IMR-90 (cell line): Measurements from ENCODE around the gene UBA52. TPM values are rescaled to one million over a fixed set of nuclear protein-coding genes. Genes with fewer than 3 reads are reported as not detected.

Source experiments
- ATAC-seq: fragments of 200-7000 bp; cut with Tn5 transposase; 2 replicates; pipeline ENCODE4 v1.9.1; 2020; ENCODE audit warnings: low read depth, mild to moderate bottlenecking, moderate library complexity
- BruUV-seq: library from RNA; stranded (reverse); fragments of 400-500 nt; replicated peaks from 2 replicates; lab custom pipeline; 2021; lab: Mats Ljungman, UMichigan
- CTCF ChIA-PET: fragments of 300-600 bp; formaldehyde crosslinking; extraction: SDS; loops from one replicate; lab custom pipeline; 2021; ENCODE audit warnings: antibody characterized with exemption; lab: Yijun Ruan, JAX
- POLR2A ChIA-PET: fragments of 300-600 bp; sonication (Branson Sonifier 250); formaldehyde crosslinking; loops from one replicate; lab custom pipeline; 2022; ENCODE audit warnings: antibody characterized with exemption; ENCODE audit not compliant: unreplicated experiment; lab: Charles Lee
- DNase-seq: peaks from one replicate; pipeline ENCODE4 v3.0.0; 2013
- H2AFZ ChIP-seq: replicated peaks from 2 replicates; pipeline ENCODE3; 2013; ENCODE audit warnings: low read length, mild to moderate bottlenecking; ENCODE audit not compliant: poor library complexity
- H2AK5ac ChIP-seq: 2 replicates; pipeline ENCODE4 v1.6.1; 2013; ENCODE audit warnings: low read depth, low read length, inconsistent platforms
- H2AK9ac ChIP-seq: replicated peaks from 2 replicates; pipeline ENCODE3; 2013; ENCODE audit warnings: mild to moderate bottlenecking, low read depth, low read length, moderate library complexity; ENCODE audit not compliant: poor library complexity
- H2BK120ac ChIP-seq: 2 replicates; pipeline ENCODE4 v1.6.1; 2013; ENCODE audit warnings: low read depth, low read length, inconsistent platforms
- H2BK15ac ChIP-seq: 3 replicates; pipeline ENCODE4 v1.6.1; 2013; ENCODE audit warnings: low read depth, low read length, inconsistent platforms
- H2BK20ac ChIP-seq: 2 replicates; pipeline ENCODE4 v1.6.1; 2013; ENCODE audit warnings: low read depth, mild to moderate bottlenecking, inconsistent platforms, low read length, moderate library complexity
- H2BK5ac ChIP-seq: 2 replicates; pipeline ENCODE4 v1.6.1; 2013; ENCODE audit warnings: mild to moderate bottlenecking, low read depth, low read length, inconsistent platforms; ENCODE audit not compliant: poor library complexity, severe bottlenecking
- H3K14ac ChIP-seq: replicated peaks from 2 replicates; pipeline ENCODE4 v1.6.1; 2013; ENCODE audit warnings: low read depth, low read length, inconsistent platforms
- H3K18ac ChIP-seq: 2 replicates; pipeline ENCODE4 v1.6.1; 2013; ENCODE audit warnings: low read depth, low read length, control low read depth
- H3K23ac ChIP-seq: 2 replicates; pipeline ENCODE4 v1.6.1; 2013; ENCODE audit warnings: low read depth, low read length, inconsistent platforms
- H3K27ac ChIP-seq: 2 replicates; pipeline ENCODE4 v1.5.1; 2013; ENCODE audit warnings: mild to moderate bottlenecking, control low read depth, low read length; ENCODE audit not compliant: insufficient read depth
- H3K27me3 ChIP-seq: 2 replicates; pipeline ENCODE4 v1.6.1; 2013; ENCODE audit warnings: low read length; ENCODE audit not compliant: control insufficient read depth, insufficient read depth
- H3K36me3 ChIP-seq: 2 replicates; pipeline ENCODE4 v1.6.1; 2013; ENCODE audit warnings: low read length, mixed read lengths; ENCODE audit not compliant: control insufficient read depth, insufficient read depth
- H3K4ac ChIP-seq: 2 replicates; pipeline ENCODE4 v1.6.1; 2013; ENCODE audit warnings: low read depth, low read length, inconsistent platforms
- H3K4me1 ChIP-seq: 2 replicates; pipeline ENCODE4 v1.6.1; 2013; ENCODE audit warnings: low read length, mixed read lengths; ENCODE audit not compliant: control insufficient read depth, insufficient read depth
- H3K4me2 ChIP-seq: 2 replicates; pipeline ENCODE4 v1.6.1; 2013; ENCODE audit warnings: low read depth, mild to moderate bottlenecking, control low read depth, low read length, moderate library complexity
- H3K4me3 ChIP-seq: 2 replicates; pipeline ENCODE4 v1.5.1; 2013; ENCODE audit warnings: low read depth, mild to moderate bottlenecking, control low read depth, low read length, moderate library complexity; ENCODE audit not compliant: insufficient read depth
- H3K56ac ChIP-seq: 2 replicates; pipeline ENCODE4 v1.6.1; 2013; ENCODE audit warnings: low read length, inconsistent platforms; ENCODE audit not compliant: insufficient read depth; ENCODE audit errors: extremely low read depth
- H3K79me1 ChIP-seq, 2 experiments: 2 replicates each; pipeline ENCODE4 v1.6.1; 2013; ENCODE audit warnings: low read length in 2 of 2, inconsistent platforms in 1 of 2, low read depth in 1 of 2
- H3K9ac ChIP-seq: 2 replicates; pipeline ENCODE4 v1.6.1; 2013; ENCODE audit warnings: low read depth, low read length, control low read depth
- H3K9me1 ChIP-seq: 2 replicates; pipeline ENCODE4 v1.6.1; 2013; ENCODE audit warnings: low read length, inconsistent platforms; ENCODE audit not compliant: insufficient read depth
- H3K9me3 ChIP-seq: 2 replicates; pipeline ENCODE4 v1.6.1; 2013; ENCODE audit warnings: low read length; ENCODE audit not compliant: control insufficient read depth, insufficient read depth
- H4K20me1 ChIP-seq: 2 replicates; pipeline ENCODE4 v1.6.1; 2013; ENCODE audit warnings: low read length, inconsistent platforms; ENCODE audit not compliant: insufficient read depth
- H4K5ac ChIP-seq: 2 replicates; pipeline ENCODE4 v1.6.1; 2013; ENCODE audit warnings: mild to moderate bottlenecking, low read depth, low read length, control low read depth
- H4K8ac ChIP-seq, 2 experiments: 2 replicates each; pipeline ENCODE4 v1.6.1; 2013; ENCODE audit warnings: low read depth in 2 of 2, low read length in 2 of 2, control low read depth in 1 of 2, inconsistent platforms in 1 of 2
- H4K91ac ChIP-seq: 2 replicates; pipeline ENCODE4 v1.6.1; 2013; ENCODE audit warnings: low read depth, low read length, inconsistent platforms; ENCODE audit not compliant: insufficient read depth
- BHLHE40 ChIP-seq: fragments of 150-350 bp; IDR thresholded peaks from 2 replicates; pipeline ENCODE4 v1.6.1; 2016; ENCODE audit warnings: mild to moderate bottlenecking, low read depth, low read length
- CEBPB ChIP-seq: IDR thresholded peaks from 2 replicates; pipeline ENCODE4 v1.6.1; 2012; ENCODE audit warnings: low read depth, low read length, improper control_type of control experiment
- FOS ChIP-seq: fragments of 150-350 bp; IDR thresholded peaks from 2 replicates; pipeline ENCODE4 v1.6.1; 2016; ENCODE audit warnings: low read depth, low read length
- MAFK ChIP-seq: IDR thresholded peaks from 2 replicates; pipeline ENCODE4 v1.6.1; 2012; ENCODE audit warnings: low read depth, low read length, improper control_type of control experiment
- MAZ ChIP-seq: IDR thresholded peaks from 2 replicates; pipeline ENCODE4 v1.6.1; 2012; ENCODE audit warnings: low read depth, mild to moderate bottlenecking, low read length, improper control_type of control experiment, moderate library complexity, borderline replicate concordance
- MXI1 ChIP-seq: IDR thresholded peaks from 2 replicates; pipeline ENCODE4 v1.6.1; 2012; ENCODE audit warnings: low read depth, mild to moderate bottlenecking, low read length, moderate library complexity, borderline replicate concordance
- NFE2L2 ChIP-seq: fragments of 150-350 bp; IDR thresholded peaks from 2 replicates; pipeline ENCODE4 v1.6.1; 2016; ENCODE audit warnings: low read depth, mild to moderate bottlenecking, low read length
- POLR2A ChIP-seq: IDR thresholded peaks from 2 replicates; pipeline ENCODE4 v1.6.1; 2012; ENCODE audit warnings: mild to moderate bottlenecking, low read depth, low read length
- RAD21 ChIP-seq: IDR thresholded peaks from 2 replicates; pipeline ENCODE4 v1.6.1; 2012; ENCODE audit warnings: low read length, improper control_type of control experiment
- RCOR1 ChIP-seq: IDR thresholded peaks from 2 replicates; pipeline ENCODE4 v1.6.1; 2012; ENCODE audit warnings: mild to moderate bottlenecking, low read length, improper control_type of control experiment; ENCODE audit not compliant: insufficient replicate concordance
- SMC3 ChIP-seq: fragments of 150-350 bp; IDR thresholded peaks from 2 replicates; pipeline ENCODE4 v1.6.1; 2016; ENCODE audit warnings: low read depth, mild to moderate bottlenecking, antibody characterized with exemption, low read length, moderate library complexity
- whole genome bisulfite sequencing, 2 experiments: methylation state at CpG; one replicate each; pipeline versions ENCODE4 v1.1.5 to v1.1.7; 2013; ENCODE audit warnings: missing lambda C conversion rate in 2 of 2; ENCODE audit not compliant: insufficient read length in 1 of 2; ENCODE audit errors: extremely low coverage in 2 of 2; 5-methylcytosine and 5-hydroxymethylcytosine counted together
- dilution Hi-C: fragments of 300-500 bp; cut with HindIII; formaldehyde crosslinking; loops from one replicate; pipeline ENCODE4 v1.14.3; 2018; ENCODE audit warnings: low sequenced_read_pairs; ENCODE audit not compliant: unreplicated experiment
- in situ Hi-C: fragments of 300-500 bp; cut with MboI; formaldehyde crosslinking; loops from 3 replicates; pipeline ENCODE4 v1.14.3; 2019; ENCODE audit warnings: low sequenced_read_pairs, inconsistent platforms, mixed read lengths
- intact Hi-C: fragments of 100-400 bp; cut with micrococcal nuclease; formaldehyde crosslinking; loops from 2 replicates; pipeline ENCODE4 v1.10.0; 2022
- polyA plus RNA-seq, 3 experiments: library from polyadenylated mRNA; depleted of rRNA; stranded (reverse); fragments of >200 nt; gene quantifications; 2 replicates each; pipeline ENCODE4 v1.2.3, GENCODE V29; 2012; ENCODE audit warnings: low replicate concordance in 1 of 3
- total RNA-seq: library from RNA; depleted of rRNA; stranded (reverse); fragments of >200 nt; gene quantifications from 2 replicates; pipeline ENCODE4 v1.2.3, GENCODE V29; 2012
- TF ChIP-seq, protein P1 (sequence below): fragments of 150-350 bp; IDR thresholded peaks from 2 replicates; pipeline ENCODE4 v1.6.1; 2016; ENCODE audit warnings: low read depth, mild to moderate bottlenecking, low read length, moderate library complexity, borderline replicate concordance
- TF ChIP-seq, protein P2 (sequence below): fragments of 150-350 bp; IDR thresholded peaks from 2 replicates; pipeline ENCODE4 v1.6.1; 2017; ENCODE audit warnings: mild to moderate bottlenecking, antibody characterized with exemption, low read length, low read depth
- TF ChIP-seq, protein P3 (sequence below): conservative IDR thresholded peaks from 2 replicates; pipeline ENCODE4 v1.5.1; 2012; ENCODE audit warnings: mild to moderate bottlenecking, low read depth, low read length, improper control_type of control experiment

UBA52 gene
- total and polyA plus RNA-seq, 2 of the 4 experiments (the other 2 are of a cell fraction) = 1,030 to 3,008 TPM

DNA sequence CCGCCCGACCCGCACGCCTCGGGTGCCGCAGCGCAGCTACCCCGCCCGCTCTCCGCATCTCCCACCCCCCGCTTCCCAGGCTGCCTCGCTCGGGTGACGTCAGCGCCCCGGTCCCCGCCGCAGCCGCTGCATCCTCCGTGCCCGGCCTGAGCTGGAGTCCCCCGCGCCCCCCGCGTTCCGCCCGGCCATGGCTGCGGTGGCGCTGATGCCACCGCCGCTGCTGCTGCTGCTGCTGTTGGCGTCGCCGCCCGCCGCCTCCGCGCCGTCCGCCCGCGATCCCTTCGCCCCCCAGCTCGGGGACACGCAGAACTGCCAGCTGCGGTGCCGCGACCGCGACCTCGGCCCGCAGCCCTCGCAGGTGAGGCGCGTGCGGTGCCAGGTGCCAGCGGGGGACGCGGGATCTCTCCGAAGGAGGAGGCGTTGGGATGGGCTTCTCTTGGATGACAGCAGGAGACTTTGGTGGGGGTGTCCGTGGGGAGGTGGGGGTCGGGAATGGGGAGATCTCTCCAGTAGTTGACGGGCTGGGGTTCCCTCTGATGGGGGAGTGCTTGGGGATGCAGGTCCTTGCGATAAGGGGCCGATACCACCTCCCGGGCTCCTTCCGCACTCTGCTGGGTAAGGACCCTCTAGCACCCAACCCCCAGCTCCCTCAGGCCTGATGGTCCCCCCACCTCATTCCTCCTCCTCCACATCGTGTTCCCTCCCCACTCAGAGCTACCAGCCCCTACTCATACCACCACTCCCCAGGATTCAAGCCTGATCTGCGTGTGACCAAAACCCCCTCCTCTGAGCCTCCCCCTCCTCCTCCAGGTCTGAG, 41.3 kb downstream of the UBA52 start, which contains the start of gene TMEM59L:
Gene TMEM59L, plus strand, starts transcription at position 99 of the 817 bp plus-strand sequence. Its CDS starts 89 bp downstream, at position 188.
- in situ Hi-C loops (no loop called here), intact Hi-C loops (no loop called here), dilution Hi-C loops (no loop called here)
- Histone ChIP-seq H3K14ac (no peak within 1 kb of the TSS; the same call in 1 of the 2 replicates), H3K36me3 (no peaks in the 10 kb centered on the region), H2AK9ac (peak within 1 kb of the TSS; percentile 50), H4K5ac (no peak within 1 kb of the TSS), H3K9me3 (peaks cover 4% of the 10 kb centered on the region; the same call in 1 of the 2 replicates), H3K18ac (no peak within 1 kb of the TSS), H3K9ac (peak within 1 kb of the TSS; percentile 41), H4K8ac (peak within 1 kb of the TSS in 1 of 2 experiments; percentile 79; a peak in 1 of 4 replicates), H3K4me3 (peak within 1 kb of the TSS; percentile 69), H2BK15ac (no peak within 1 kb of the TSS), H3K4me2 (peak within 1 kb of the TSS; percentile 91), H2AFZ (peak within 1 kb of the TSS; percentile 93), H2BK120ac (no peak within 1 kb of the TSS), H3K27me3 (peaks cover 57% of the 10 kb centered on the region), H3K4me1 (peaks cover 7% of the 10 kb centered on the region; the same call in 1 of the 2 replicates), H2AK5ac (peak within 1 kb of the TSS; percentile 76), H3K4ac (no peak within 1 kb of the TSS), H3K23ac (peak within 1 kb of the TSS; percentile 38; the same call in 1 of the 2 replicates), H4K20me1 (peaks cover 4% of the 10 kb centered on the region; the same call in 1 of the 2 replicates), H4K91ac (no peak within 1 kb of the TSS; the same call in 1 of the 2 replicates), H2BK5ac (no peak within 1 kb of the TSS), H3K9me1 (no peaks in the 10 kb centered on the region), H2BK20ac (no peak within 1 kb of the TSS), H3K56ac (no peak within 1 kb of the TSS; the same call in 1 of the 2 replicates), H3K27ac (no peak within 1 kb of the TSS; the same call in 1 of the 2 replicates), H3K79me1 (no peaks in the 10 kb centered on the region)
- no TSS peak for BruUV-seq
- ChIA-PET POLR2A (no interaction called here), CTCF (no interaction called here)
- DNase-seq = no peak
- peak; percentile 72 for ATAC-seq
- 2% methylated on average over 30 of the region's 70 CpGs; no CpG with 5 or more reads in 1 of the 2 experiments for WGBS, 2 experiments
- TF ChIP-seq FOS (no peak), MAFK (no peak), MAZ (no peak), RAD21 (no peak), SMC3 (no peak), RCOR1 (no peak), CEBPB (no peak), POLR2A (no peak), MXI1 (no peak), NFE2L2 (no peak), BHLHE40 (no peak)
- TF ChIP-seq, protein P1, sequence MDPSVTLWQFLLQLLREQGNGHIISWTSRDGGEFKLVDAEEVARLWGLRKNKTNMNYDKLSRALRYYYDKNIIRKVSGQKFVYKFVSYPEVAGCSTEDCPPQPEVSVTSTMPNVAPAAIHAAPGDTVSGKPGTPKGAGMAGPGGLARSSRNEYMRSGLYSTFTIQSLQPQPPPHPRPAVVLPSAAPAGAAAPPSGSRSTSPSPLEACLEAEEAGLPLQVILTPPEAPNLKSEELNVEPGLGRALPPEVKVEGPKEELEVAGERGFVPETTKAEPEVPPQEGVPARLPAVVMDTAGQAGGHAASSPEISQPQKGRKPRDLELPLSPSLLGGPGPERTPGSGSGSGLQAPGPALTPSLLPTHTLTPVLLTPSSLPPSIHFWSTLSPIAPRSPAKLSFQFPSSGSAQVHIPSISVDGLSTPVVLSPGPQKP = no peak
- TF ChIP-seq, protein P2, sequence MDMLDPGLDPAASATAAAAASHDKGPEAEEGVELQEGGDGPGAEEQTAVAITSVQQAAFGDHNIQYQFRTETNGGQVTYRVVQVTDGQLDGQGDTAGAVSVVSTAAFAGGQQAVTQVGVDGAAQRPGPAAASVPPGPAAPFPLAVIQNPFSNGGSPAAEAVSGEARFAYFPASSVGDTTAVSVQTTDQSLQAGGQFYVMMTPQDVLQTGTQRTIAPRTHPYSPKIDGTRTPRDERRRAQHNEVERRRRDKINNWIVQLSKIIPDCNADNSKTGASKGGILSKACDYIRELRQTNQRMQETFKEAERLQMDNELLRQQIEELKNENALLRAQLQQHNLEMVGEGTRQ = no peak
- TF ChIP-seq, protein P3, sequence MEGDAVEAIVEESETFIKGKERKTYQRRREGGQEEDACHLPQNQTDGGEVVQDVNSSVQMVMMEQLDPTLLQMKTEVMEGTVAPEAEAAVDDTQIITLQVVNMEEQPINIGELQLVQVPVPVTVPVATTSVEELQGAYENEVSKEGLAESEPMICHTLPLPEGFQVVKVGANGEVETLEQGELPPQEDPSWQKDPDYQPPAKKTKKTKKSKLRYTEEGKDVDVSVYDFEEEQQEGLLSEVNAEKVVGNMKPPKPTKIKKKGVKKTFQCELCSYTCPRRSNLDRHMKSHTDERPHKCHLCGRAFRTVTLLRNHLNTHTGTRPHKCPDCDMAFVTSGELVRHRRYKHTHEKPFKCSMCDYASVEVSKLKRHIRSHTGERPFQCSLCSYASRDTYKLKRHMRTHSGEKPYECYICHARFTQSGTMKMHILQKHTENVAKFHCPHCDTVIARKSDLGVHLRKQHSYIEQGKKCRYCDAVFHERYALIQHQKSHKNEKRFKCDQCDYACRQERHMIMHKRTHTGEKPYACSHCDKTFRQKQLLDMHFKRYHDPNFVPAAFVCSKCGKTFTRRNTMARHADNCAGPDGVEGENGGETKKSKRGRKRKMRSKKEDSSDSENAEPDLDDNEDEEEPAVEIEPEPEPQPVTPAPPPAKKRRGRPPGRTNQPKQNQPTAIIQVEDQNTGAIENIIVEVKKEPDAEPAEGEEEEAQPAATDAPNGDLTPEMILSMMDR = no peak
